ENCODE results near the gene PLXNA1. TPM values are rescaled to one million over a fixed set of nuclear protein-coding genes. Genes with fewer than 3 reads are reported as not detected.

The PLXNA1 gene
- total and polyA plus RNA-seq, 9 of the 15 experiments (the other 6 are each of a cell fraction or from before 2014, with no cell fraction given) = 0.23 to 59.9 (median 16.8) TPM

DNA sequence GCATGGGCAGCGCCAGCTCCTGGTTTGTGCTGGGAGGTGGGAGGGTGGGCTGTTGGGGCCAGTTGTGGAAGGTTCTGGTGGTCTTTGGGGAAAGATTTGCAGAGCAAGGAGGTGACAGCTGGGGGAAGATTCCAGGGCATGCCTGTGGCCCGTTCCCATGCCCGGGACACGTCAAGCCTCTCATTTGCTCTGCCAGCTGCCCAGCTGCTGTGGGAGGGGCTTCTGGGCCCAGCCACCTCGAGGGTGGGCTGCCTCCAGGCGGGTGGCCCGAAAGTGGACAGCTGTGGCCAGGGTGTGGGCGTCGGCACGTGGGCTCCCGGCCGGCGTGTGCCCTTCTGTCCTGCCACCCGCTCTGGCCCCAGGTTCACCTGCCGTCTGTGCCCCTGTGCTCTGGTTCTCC lies 17.2 kb downstream of the PLXNA1 start (continued):
- TF ChIP-seq, protein P1, sequence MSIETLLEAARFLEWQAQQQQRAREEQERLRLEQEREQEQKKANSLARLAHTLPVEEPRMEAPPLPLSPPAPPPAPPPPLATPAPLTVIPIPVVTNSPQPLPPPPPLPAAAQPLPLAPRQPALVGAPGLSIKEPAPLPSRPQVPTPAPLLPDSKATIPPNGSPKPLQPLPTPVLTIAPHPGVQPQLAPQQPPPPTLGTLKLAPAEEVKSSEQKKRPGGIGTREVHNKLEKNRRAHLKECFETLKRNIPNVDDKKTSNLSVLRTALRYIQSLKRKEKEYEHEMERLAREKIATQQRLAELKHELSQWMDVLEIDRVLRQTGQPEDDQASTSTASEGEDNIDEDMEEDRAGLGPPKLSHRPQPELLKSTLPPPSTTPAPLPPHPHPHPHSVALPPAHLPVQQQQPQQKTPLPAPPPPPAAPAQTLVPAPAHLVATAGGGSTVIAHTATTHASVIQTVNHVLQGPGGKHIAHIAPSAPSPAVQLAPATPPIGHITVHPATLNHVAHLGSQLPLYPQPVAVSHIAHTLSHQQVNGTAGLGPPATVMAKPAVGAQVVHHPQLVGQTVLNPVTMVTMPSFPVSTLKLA (conservative IDR thresholded peaks at IDR 0.05) = no peak
- no peak for TF ChIP-seq SETDB1 (IDR thresholded peaks at IDR 0.05; ENCODE audit: low read length)
- TF ChIP-seq TEAD4 (IDR thresholded peaks at IDR 0.05; ENCODE audit: low read length) = no peak
- TF ChIP-seq TEAD4 (CRISPR knock-in tag; IDR thresholded peaks at IDR 0.05; ENCODE audit: borderline replicate concordance) = no peak

DNA sequence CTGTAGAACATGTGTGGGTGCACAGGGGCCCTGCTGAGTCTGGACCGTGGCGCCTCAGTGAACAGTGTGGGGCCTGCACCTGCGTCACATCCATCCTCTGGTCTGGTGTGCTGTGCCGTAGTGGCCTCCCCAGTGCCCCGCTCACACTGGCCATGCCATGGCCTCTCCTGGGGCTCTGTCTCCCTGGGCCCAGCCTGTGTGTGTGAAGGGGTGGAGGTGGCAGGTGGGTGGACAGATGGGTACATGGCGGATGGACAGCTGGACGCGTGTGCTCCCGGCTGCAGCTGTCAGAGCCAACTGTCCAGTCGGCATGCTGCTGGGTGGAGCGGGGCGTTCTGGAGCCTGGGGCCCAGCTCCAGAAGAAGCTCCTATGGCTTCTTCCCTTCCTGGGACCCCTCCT lies 17.8 kb downstream of the PLXNA1 start:
- Histone ChIP-seq H3K9me3 (replicated peaks; ENCODE audit: control insufficient read depth, insufficient read depth, low read depth, low read length) (no peaks in the 10 kb centered on the region), H2AFZ (ENCODE audit: low read depth, low read length) (no peak overlapping the region), H3K79me2 (ENCODE audit: control insufficient read depth, insufficient read depth, low read length) (peaks cover 41% of the 10 kb centered on the region), H4K20me1 (replicated peaks; ENCODE audit: control insufficient read depth, insufficient read depth, low read length) (peaks cover 28% of the 10 kb centered on the region; the same call in 1 of the 2 replicates), H3K4me1 (replicated peaks in 1 of 2; ENCODE audit: control insufficient read depth in 2 of 2, insufficient read depth in 2 of 2, low read length in 2 of 2) (peaks cover 0 to 26% of the 10 kb centered on the region in 2 experiments; a peak in 2 of 5 replicates), H3K27me3 (ENCODE audit: control insufficient read depth in 2 of 2, insufficient read depth in 2 of 2, low read length in 2 of 2) (no peaks in the 10 kb centered on the region), H3K4me2 (ENCODE audit: insufficient read depth, low read length) (no peak overlapping the region), H3K36me3 (ENCODE audit: control insufficient read depth, insufficient read depth, low read length) (peaks cover 17% of the 10 kb centered on the region; the same call in 1 of the 3 replicates), H3K4me3 (no peak overlapping the region), H3K9ac (ENCODE audit: insufficient read depth in 1 of 2, low read depth in 2 of 2, low read length in 2 of 2) (no peak overlapping the region), H3K27ac (ENCODE audit: extremely low read depth, low read depth, low read length) (no peak overlapping the region), H3K9me1 (ENCODE audit: control insufficient read depth, insufficient read depth, low read length) (no peaks in the 10 kb centered on the region)
- ATAC-seq (no peak), DNase-seq (ENCODE audit: extremely low read depth in 1 of 4, low spot score in 3 of 4) (no peak), FAIRE-seq (no peak)
- 93% methylated on average over 9 of the region's 12 CpGs for WGBS (ENCODE audit: insufficient coverage, low coverage, missing lambda C conversion rate)
- in situ Hi-C loops (cut with MboI) = no loop called here
- POLR2A ChIA-PET = interaction anchor here (0.9 kb wide), 1 partner anchor 10 kb away, joined by 5 read pairs; no protein-coding TSS in a partner anchor
- no TSS peak for BruUV-seq (replicated peaks)
- TF ChIP-seq, protein P2, sequence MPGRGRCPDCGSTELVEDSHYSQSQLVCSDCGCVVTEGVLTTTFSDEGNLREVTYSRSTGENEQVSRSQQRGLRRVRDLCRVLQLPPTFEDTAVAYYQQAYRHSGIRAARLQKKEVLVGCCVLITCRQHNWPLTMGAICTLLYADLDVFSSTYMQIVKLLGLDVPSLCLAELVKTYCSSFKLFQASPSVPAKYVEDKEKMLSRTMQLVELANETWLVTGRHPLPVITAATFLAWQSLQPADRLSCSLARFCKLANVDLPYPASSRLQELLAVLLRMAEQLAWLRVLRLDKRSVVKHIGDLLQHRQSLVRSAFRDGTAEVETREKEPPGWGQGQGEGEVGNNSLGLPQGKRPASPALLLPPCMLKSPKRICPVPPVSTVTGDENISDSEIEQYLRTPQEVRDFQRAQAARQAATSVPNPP (IDR thresholded peaks at IDR 0.05; ENCODE audit: borderline replicate concordance, insufficient read depth, insufficient read length) = no peak
- TF ChIP-seq, protein P3, sequence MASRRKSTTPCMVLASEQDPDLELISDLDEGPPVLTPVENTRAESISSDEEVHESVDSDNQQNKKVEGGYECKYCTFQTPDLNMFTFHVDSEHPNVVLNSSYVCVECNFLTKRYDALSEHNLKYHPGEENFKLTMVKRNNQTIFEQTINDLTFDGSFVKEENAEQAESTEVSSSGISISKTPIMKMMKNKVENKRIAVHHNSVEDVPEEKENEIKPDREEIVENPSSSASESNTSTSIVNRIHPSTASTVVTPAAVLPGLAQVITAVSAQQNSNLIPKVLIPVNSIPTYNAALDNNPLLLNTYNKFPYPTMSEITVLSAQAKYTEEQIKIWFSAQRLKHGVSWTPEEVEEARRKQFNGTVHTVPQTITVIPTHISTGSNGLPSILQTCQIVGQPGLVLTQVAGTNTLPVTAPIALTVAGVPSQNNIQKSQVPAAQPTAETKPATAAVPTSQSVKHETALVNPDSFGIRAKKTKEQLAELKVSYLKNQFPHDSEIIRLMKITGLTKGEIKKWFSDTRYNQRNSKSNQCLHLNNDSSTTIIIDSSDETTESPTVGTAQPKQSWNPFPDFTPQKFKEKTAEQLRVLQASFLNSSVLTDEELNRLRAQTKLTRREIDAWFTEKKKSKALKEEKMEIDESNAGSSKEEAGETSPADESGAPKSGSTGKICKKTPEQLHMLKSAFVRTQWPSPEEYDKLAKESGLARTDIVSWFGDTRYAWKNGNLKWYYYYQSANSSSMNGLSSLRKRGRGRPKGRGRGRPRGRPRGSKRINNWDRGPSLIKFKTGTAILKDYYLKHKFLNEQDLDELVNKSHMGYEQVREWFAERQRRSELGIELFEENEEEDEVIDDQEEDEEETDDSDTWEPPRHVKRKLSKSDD (conservative IDR thresholded peaks at IDR 0.05; ENCODE audit: low read length) = no peak
- TF ChIP-seq POLR2G (IDR thresholded peaks at IDR 0.05; ENCODE audit: low read depth, low read length) = 0 out of 2 replicates have a peak, but pooled peaks have one; percentile 14
- no peak for TF ChIP-seq TAF7 (tag; IDR thresholded peaks at IDR 0.05)
- intact Hi-C loops (cut with micrococcal nuclease) = no loop called here
- CTCF ChIA-PET (ENCODE audit: low intra/inter-chr PET ratio) = no interaction called here

Measured in K562 (cell line).